Measurements from ENCODE around the gene CNTNAP4. TPM values are rescaled to one million over a fixed set of nuclear protein-coding genes. Genes with fewer than 3 reads are reported as not detected.

CNTNAP4 gene
- total RNA-seq, 1 donor from 2014 or later, result not detected

GRCh38 chr16:76268824-76269223, 8.4 kb upstream of the CNTNAP4 start:
- no peak overlapping the region for H3K4me3 Mint-ChIP-seq (ENCODE audit: unreplicated experiment)
- peaks cover 3% of the 10 kb centered on the region for H3K4me1 Mint-ChIP-seq (ENCODE audit: low read depth)
- no peak for TF ChIP-seq CTCF (IDR thresholded peaks at IDR 0.05)
- H3K27me3 Mint-ChIP-seq (ENCODE audit: low read depth), result peaks cover 4% of the 10 kb centered on the region
- H3K9me3 Mint-ChIP-seq (ENCODE audit: low read depth), result peaks cover 22% of the 10 kb centered on the region
- no peaks in the 10 kb centered on the region for H3K36me3 Mint-ChIP-seq (ENCODE audit: low read depth)
- no peak for DNase-seq (ENCODE audit: low spot score)
- no peak overlapping the region for H3K27ac Mint-ChIP-seq (ENCODE audit: unreplicated experiment)

GRCh38 chr16:76277460-76278030, 344 bp downstream of the CNTNAP4 start:
- no peak for DNase-seq (ENCODE audit: low spot score)
- TF ChIP-seq CTCF (IDR thresholded peaks at IDR 0.05), result no peak
- Mint-ChIP-seq H3K36me3 (ENCODE audit: low read depth) (no peaks in the 10 kb centered on the region), H3K9me3 (ENCODE audit: low read depth) (no peaks in the 10 kb centered on the region), H3K4me3 (ENCODE audit: unreplicated experiment) (no peak overlapping the region), H3K27ac (ENCODE audit: unreplicated experiment) (no peak overlapping the region), H3K27me3 (ENCODE audit: low read depth) (peaks cover 21% of the 10 kb centered on the region), H3K4me1 (ENCODE audit: low read depth) (no peaks in the 10 kb centered on the region)

- Mint-ChIP-seq H3K4me3 (ENCODE audit: unreplicated experiment) (no peak overlapping the region), H3K9me3 (ENCODE audit: low read depth) (no peaks in the 10 kb centered on the region), H3K27ac (ENCODE audit: unreplicated experiment) (no peak overlapping the region), H3K36me3 (ENCODE audit: low read depth) (no peaks in the 10 kb centered on the region), H3K4me1 (ENCODE audit: low read depth) (no peaks in the 10 kb centered on the region), H3K27me3 (ENCODE audit: low read depth) (peaks cover 21% of the 10 kb centered on the region)
- DNase-seq (ENCODE audit: low spot score), result no peak
- TF ChIP-seq CTCF (IDR thresholded peaks at IDR 0.05), result no peak
Measured at GRCh38 chr16:76278086-76278485, 885 bp downstream of the CNTNAP4 start.

- DNase-seq (ENCODE audit: low spot score), result no peak
- TF ChIP-seq CTCF (IDR thresholded peaks at IDR 0.05), result peak; percentile 51
- H3K36me3 Mint-ChIP-seq (ENCODE audit: low read depth), result no peaks in the 10 kb centered on the region
Measured at GRCh38 chr16:76278980-76279379, 1.8 kb downstream of the CNTNAP4 start.

GRCh38 chr16:76280421-76281215, 3.4 kb downstream of the CNTNAP4 start:
- Mint-ChIP-seq H3K27ac (ENCODE audit: unreplicated experiment) (no peak overlapping the region), H3K9me3 (ENCODE audit: low read depth) (no peaks in the 10 kb centered on the region), H3K27me3 (ENCODE audit: low read depth) (peaks cover 21% of the 10 kb centered on the region), H3K36me3 (ENCODE audit: low read depth) (no peaks in the 10 kb centered on the region), H3K4me3 (ENCODE audit: unreplicated experiment) (no peak overlapping the region), H3K4me1 (ENCODE audit: low read depth) (no peaks in the 10 kb centered on the region)
- no peak for TF ChIP-seq CTCF (IDR thresholded peaks at IDR 0.05)
- DNase-seq (ENCODE audit: low spot score), result no peak

More at GRCh38 chr16:76278980-76279379, 1.8 kb downstream of the CNTNAP4 start:
- no peak overlapping the region for H3K4me3 Mint-ChIP-seq (ENCODE audit: unreplicated experiment)
- H3K9me3 Mint-ChIP-seq (ENCODE audit: low read depth), result no peaks in the 10 kb centered on the region
- H3K27ac Mint-ChIP-seq (ENCODE audit: unreplicated experiment), result no peak overlapping the region
- H3K27me3 Mint-ChIP-seq (ENCODE audit: low read depth), result peaks cover 21% of the 10 kb centered on the region
- no peaks in the 10 kb centered on the region for H3K4me1 Mint-ChIP-seq (ENCODE audit: low read depth)

Data from chondrocyte (in vitro differentiated cells).